Upper lobe of left lung (tissue), 4 donors: ENCODE data around the gene TBC1D5.

ENCODE experiments used
- CTCF ChIP-seq, 6 experiments: fragments of 450-650 bp in 4 of 6; fragments of 200-600 bp in 2 of 6; sonication (generic) in 2 of 6; IDR thresholded peaks; one replicate each; pipeline ENCODE4 v1.5.1; 2016 to 2019; ENCODE audit warnings: antibody characterized with exemption in 6 of 6
- EP300 ChIP-seq, 4 donors: sonication (generic); formaldehyde crosslinking; IDR thresholded peaks; one replicate each; pipeline ENCODE4 v1.5.1; 2017; ENCODE audit warnings: antibody characterized with exemption in 4 of 4, control low read depth in 2 of 4

GRCh38 chr3:17717411-17717810, 25.0 kb downstream of the TBC1D5 start:
- no peak for TF ChIP-seq CTCF (IDR thresholded peaks at IDR 0.05)
- no peak for TF ChIP-seq EP300 (IDR thresholded peaks at IDR 0.05)
